Measurements from ENCODE around the gene BRI3BP. TPM values are rescaled to one million over a fixed set of nuclear protein-coding genes. Genes with fewer than 3 reads are reported as not detected.

The BRI3BP gene, protein sequence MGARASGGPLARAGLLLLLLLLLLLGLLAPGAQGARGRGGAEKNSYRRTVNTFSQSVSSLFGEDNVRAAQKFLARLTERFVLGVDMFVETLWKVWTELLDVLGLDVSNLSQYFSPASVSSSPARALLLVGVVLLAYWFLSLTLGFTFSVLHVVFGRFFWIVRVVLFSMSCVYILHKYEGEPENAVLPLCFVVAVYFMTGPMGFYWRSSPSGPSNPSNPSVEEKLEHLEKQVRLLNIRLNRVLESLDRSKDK
- total RNA-seq (2022; extraction: Qiagen RNA extraction) = 17.6 to 22.1 TPM (median 20.0 TPM) in 5 replicates

DNA sequence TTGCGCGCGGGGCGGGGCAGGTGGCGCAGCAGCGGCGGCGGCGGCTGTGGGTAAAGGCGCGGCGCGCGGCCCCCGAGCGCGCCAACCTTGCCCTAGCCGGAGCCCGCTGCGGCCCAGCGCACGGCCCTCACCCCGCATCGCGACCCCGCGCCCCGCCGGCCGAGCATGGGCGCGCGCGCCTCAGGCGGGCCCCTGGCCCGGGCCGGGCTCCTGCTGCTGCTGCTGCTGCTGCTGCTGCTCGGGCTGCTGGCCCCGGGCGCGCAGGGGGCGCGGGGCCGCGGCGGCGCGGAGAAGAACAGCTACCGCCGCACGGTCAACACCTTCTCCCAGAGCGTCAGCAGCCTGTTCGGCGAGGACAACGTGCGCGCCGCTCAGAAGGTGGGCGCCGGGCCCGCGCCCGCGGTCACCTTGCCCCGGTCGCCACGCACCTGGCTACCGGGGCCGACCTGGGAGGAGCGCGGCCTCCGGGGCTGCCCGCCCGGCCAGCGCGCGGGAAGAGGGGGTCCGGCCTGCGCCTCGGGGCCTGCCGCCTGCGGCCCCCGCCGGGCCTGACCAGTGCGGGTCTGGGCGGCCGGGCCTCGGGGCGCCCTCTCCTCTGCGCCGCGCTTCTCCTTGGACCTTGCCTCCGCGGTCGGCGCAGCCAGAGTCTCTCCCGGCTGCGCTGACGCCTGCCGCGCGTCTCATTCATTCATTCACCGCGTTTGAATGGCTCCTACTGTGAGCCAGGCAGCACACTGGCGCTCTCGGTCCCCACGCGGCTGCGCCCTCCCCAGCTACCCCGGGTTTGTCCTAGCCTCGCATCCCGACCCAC lies at the start of gene BRI3BP:
BRI3BP (plus strand) TSS at position 20 of the 811 bp plus-strand sequence; CDS start at position 166, 146 bp downstream.

DNA sequence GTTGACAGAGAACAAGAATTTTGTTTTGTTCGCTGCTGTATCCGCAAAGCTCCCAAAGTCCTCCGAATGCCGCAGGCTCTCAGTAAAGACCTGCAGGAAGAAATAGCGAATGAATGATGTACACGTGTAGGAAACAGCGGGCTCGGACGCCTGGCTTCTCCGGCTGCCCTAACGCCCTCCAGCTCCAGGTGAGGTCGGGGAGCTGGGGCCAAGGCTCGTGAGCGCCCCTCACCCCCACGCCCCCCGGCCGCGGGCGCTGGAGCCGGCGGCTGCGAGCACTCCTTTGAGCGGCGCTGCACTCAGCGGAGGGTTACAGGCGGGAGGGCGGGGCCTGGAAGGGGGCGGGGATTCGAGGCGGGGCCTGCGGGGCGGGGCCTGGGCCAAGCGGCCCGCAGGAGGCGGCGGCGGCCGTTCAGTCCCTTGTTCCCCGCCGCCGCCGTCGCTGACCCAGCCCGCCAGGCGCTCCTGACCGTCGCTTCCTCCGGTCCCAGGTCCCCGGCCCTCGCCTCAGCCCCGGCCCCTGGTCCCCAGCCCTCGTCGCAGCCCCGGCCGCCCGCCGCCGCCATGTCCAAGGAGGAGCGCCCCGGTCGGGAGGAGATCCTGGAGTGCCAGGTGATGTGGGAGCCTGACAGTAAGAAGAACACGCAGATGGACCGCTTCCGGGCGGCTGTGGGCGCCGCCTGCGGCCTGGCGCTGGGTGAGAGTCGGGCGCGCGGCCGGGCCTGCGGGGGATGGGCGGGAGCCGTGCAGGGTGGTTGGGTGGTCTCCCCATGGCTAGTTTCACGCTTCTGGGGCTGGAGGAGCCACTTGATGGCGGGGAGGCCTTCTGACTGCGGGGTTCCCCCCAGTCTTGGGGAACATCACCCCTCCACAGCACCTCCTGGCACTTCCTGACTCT lies 71.8 kb downstream of the BRI3BP start, which contains the start of gene AACS:
AACS (plus strand) TSS at position 415 of the 898 bp plus-strand sequence; CDS start at position 565, 150 bp downstream.

Other genes with a start within 250 kb of the BRI3BP start
- 126 to 167 TPM (median 152 TPM) in 5 replicates for gene SCARB1, start 129.8 kb upstream of the BRI3BP start, total RNA-seq (2022; extraction: Qiagen RNA extraction)
- gene UBC, start 79.0 kb upstream of the BRI3BP start, total RNA-seq (2022; extraction: Qiagen RNA extraction) = 1,419 to 1,869 TPM (median 1,477 TPM) in 5 replicates
- gene DHX37, start 4.5 kb upstream of the BRI3BP start, total RNA-seq (2022; extraction: Qiagen RNA extraction) = 37.4 to 39.3 TPM (median 38.7 TPM) in 5 replicates
- 18.0 to 20.7 TPM (median 20.3 TPM) in 5 replicates for gene AACS, start 71.8 kb downstream of the BRI3BP start, total RNA-seq (2022; extraction: Qiagen RNA extraction)
- 0.01 to 0.13 TPM (median 0.06 TPM) in 3 of 5 replicates, not detected in the others for gene TMEM132B, start 192.7 kb downstream of the BRI3BP start, total RNA-seq (2022; extraction: Qiagen RNA extraction)